Measurements from ENCODE around the gene CYP3A7. TPM values are rescaled to one million over a fixed set of nuclear protein-coding genes. Genes with fewer than 3 reads are reported as not detected.

Gene CYP3A7
- total RNA-seq, 1 experiment from 2014 or later: 0.71 TPM

DNA sequence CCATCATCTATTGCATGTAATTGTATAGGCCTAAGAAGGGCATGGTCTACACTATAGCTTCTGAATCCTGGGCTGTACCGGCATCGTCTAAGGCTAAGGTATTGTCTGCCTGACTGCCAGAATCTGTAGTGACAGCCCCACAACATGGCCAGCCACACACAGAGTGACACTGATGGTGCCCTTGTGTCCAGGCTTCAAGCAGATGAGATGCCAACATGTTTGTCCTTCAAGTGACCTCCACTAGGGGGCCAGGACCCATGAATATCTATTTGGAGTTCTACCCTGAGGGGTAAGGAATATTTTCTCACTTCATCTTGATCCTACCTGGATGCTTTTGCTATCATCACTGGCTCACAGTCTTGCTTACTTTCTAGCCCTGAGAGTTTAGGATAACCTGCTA lies 1.5 kb downstream of the CYP3A7 start:
- DNase-seq: peak; percentile 16
- CTCF ChIA-PET: no interaction called here
- H3K4me1 Mint-ChIP-seq (ENCODE audit: low read depth, unreplicated experiment): no peaks in the 10 kb centered on the region
- intact Hi-C loops (cut with micrococcal nuclease; ENCODE audit: unreplicated experiment): no loop called here
- no peak overlapping the region for H3K4me3 Mint-ChIP-seq (ENCODE audit: low read depth, unreplicated experiment)
- no peak overlapping the region for H3K27ac Mint-ChIP-seq (ENCODE audit: unreplicated experiment)
- no TSS peak for BruUV-seq (replicated peaks)
- H3K27me3 Mint-ChIP-seq (ENCODE audit: unreplicated experiment): no peaks in the 10 kb centered on the region
- TF ChIP-seq, protein P1, sequence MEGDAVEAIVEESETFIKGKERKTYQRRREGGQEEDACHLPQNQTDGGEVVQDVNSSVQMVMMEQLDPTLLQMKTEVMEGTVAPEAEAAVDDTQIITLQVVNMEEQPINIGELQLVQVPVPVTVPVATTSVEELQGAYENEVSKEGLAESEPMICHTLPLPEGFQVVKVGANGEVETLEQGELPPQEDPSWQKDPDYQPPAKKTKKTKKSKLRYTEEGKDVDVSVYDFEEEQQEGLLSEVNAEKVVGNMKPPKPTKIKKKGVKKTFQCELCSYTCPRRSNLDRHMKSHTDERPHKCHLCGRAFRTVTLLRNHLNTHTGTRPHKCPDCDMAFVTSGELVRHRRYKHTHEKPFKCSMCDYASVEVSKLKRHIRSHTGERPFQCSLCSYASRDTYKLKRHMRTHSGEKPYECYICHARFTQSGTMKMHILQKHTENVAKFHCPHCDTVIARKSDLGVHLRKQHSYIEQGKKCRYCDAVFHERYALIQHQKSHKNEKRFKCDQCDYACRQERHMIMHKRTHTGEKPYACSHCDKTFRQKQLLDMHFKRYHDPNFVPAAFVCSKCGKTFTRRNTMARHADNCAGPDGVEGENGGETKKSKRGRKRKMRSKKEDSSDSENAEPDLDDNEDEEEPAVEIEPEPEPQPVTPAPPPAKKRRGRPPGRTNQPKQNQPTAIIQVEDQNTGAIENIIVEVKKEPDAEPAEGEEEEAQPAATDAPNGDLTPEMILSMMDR (IDR thresholded peaks at IDR 0.05; ENCODE audit: unreplicated experiment): no peak
- H3K9me3 Mint-ChIP-seq (ENCODE audit: low read depth, unreplicated experiment): no peaks in the 10 kb centered on the region
- H3K36me3 Mint-ChIP-seq (ENCODE audit: insufficient read depth, unreplicated experiment): no peaks in the 10 kb centered on the region

DNA sequence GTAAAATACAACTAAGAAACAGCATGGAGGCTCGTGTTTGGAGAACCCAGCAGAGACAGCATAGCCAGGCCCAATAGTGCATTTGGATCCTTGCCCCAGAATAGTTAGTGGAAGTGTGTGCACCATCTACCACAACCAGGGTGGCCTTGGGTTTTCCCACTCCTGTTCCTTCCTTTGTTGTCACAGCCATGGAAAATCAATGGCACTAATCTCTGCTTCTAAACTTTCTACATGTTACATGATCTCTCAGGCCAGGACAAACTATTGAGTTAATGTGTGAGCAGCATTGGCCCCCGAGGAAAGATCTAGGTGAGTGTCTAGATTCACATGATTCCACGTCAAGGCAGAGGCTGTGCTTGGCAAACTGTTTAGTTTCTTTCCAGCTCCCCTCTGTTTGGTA lies 2.0 kb downstream of the CYP3A7 start:
- Mint-ChIP-seq H3K4me3 (ENCODE audit: low read depth, unreplicated experiment) (no peak overlapping the region), H3K27me3 (ENCODE audit: unreplicated experiment) (no peaks in the 10 kb centered on the region), H3K27ac (ENCODE audit: unreplicated experiment) (no peak overlapping the region), H3K36me3 (ENCODE audit: insufficient read depth, unreplicated experiment) (no peaks in the 10 kb centered on the region), H3K9me3 (ENCODE audit: low read depth, unreplicated experiment) (no peaks in the 10 kb centered on the region), H3K4me1 (ENCODE audit: low read depth, unreplicated experiment) (no peaks in the 10 kb centered on the region)
- TF ChIP-seq, protein P1 (IDR thresholded peaks at IDR 0.05; ENCODE audit: unreplicated experiment): no peak
- no peak for DNase-seq
- BruUV-seq (replicated peaks): no TSS peak
- CTCF ChIA-PET: no interaction called here
- intact Hi-C loops (cut with micrococcal nuclease; ENCODE audit: unreplicated experiment): no loop called here

DNA sequence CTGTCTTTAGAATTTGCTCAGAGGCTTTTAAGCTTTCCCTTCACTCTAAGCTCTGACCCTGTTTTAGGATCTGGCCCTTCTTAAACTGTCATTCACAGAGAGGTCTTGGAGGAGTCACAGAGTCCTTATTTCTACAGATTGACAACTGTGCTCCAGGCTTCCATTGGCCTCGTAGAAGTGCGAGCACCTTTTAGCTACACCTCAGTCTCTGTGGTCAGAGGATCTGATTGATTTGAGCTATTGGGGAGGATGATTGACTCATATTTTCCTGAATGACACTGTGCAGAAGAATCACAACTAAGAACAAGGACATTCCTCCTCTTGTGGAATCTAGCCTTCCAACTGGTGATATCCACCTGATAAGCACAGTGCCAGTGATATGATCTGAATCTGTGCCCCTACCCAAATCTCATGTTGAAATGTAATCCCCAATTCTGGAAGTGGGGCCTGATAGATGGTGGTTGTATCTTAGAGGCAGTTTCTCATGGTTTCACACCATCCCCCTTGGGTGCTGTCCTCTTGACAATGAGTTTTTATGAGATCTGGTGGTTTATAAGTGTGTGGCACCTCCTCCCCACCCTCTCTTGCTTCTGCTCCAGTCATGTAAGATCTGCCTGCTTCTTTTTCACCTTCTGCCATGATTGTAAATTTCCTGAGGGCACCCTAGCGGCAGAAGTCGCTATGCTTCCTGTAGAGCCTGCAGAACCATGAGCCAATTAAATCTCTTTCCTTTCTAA lies 3.2 kb downstream of the CYP3A7 start:
- H3K9me3 Mint-ChIP-seq (ENCODE audit: low read depth, unreplicated experiment): no peaks in the 10 kb centered on the region
- intact Hi-C loops (cut with micrococcal nuclease; ENCODE audit: unreplicated experiment): no loop called here
- H3K27ac Mint-ChIP-seq (ENCODE audit: unreplicated experiment): no peak overlapping the region
- no TSS peak for BruUV-seq (replicated peaks)
- no peaks in the 10 kb centered on the region for H3K36me3 Mint-ChIP-seq (ENCODE audit: insufficient read depth, unreplicated experiment)
- CTCF ChIA-PET: no interaction called here
- TF ChIP-seq, protein P1 (IDR thresholded peaks at IDR 0.05; ENCODE audit: unreplicated experiment): no peak
- no peak overlapping the region for H3K4me3 Mint-ChIP-seq (ENCODE audit: low read depth, unreplicated experiment)
- no peaks in the 10 kb centered on the region for H3K4me1 Mint-ChIP-seq (ENCODE audit: low read depth, unreplicated experiment)
- H3K27me3 Mint-ChIP-seq (ENCODE audit: unreplicated experiment): no peaks in the 10 kb centered on the region
- DNase-seq: no peak

DNA sequence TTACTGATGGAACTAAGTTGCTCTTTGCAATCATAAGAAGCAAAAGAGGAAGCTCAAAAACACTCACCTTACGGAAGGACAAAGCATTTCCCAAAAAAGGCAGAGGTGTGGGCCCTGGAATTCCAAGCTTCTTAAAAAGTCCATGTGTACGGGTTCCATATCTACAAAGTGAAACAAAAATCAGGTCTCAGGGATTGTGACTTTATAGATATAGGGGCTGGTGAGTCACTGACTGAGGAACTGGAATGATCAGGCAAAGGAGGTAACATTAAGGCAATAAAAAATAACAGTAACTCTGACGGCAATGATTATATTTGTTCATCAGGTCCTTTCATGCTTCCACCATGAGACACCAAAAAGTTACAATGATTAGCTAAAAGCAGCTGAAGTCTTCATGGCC lies 4.0 kb downstream of the CYP3A7 start:
- Mint-ChIP-seq H3K27ac (ENCODE audit: unreplicated experiment) (no peak overlapping the region), H3K4me1 (ENCODE audit: low read depth, unreplicated experiment) (no peaks in the 10 kb centered on the region), H3K36me3 (ENCODE audit: insufficient read depth, unreplicated experiment) (no peaks in the 10 kb centered on the region), H3K9me3 (ENCODE audit: low read depth, unreplicated experiment) (no peaks in the 10 kb centered on the region), H3K4me3 (ENCODE audit: low read depth, unreplicated experiment) (no peak overlapping the region), H3K27me3 (ENCODE audit: unreplicated experiment) (no peaks in the 10 kb centered on the region)
- CTCF ChIA-PET: no interaction called here
- TF ChIP-seq, protein P1 (IDR thresholded peaks at IDR 0.05; ENCODE audit: unreplicated experiment): no peak
- BruUV-seq (replicated peaks): no TSS peak
- DNase-seq: no peak
- intact Hi-C loops (cut with micrococcal nuclease; ENCODE audit: unreplicated experiment): no loop called here
